OCI-LY7 (cell line): ENCODE results near the gene OR2A5.

Source experiments
- CTCF ChIP-seq: fragments of 200-600 bp; sonication (generic); conservative IDR thresholded peaks from 2 replicates; pipeline ENCODE4 v1.5.1; 2014; ENCODE audit warnings: mild to moderate bottlenecking, antibody characterized with exemption, low read length, moderate library complexity, mixed read lengths
- EZH2phosphoT487 ChIP-seq: fragments of 200-600 bp; sonication (generic); IDR thresholded peaks from 2 replicates; pipeline ENCODE4 v1.6.1; 2018; ENCODE audit warnings: low read depth, borderline replicate concordance, mild to moderate bottlenecking, mixed run types, antibody characterized with exemption, low read length, moderate library complexity, mixed read lengths

GRCh38 chr7:144048648-144049047 lies at the start of gene OR2A5:
- TF ChIP-seq CTCF: no peak
- no peak for TF ChIP-seq EZH2phosphoT487
